Fibroblast of the aortic adventitia (primary cell): ENCODE results near the gene TMEM181. TPM values are rescaled to one million over a fixed set of nuclear protein-coding genes. Genes with fewer than 3 reads are reported as not detected.
A peak's percentile ranks its signal among the peaks of the same experiment; 100 is the strongest.
"Not testable (repeated sequence)": the region's sequence is repeated elsewhere in the genome, so short reads cannot be mapped to it uniquely, and the experiment has no call there.

ENCODE experiments used
- DNase-seq: peaks from one replicate; pipeline ENCODE4 v3.0.0-alpha.2; 2010; ENCODE audit warnings: low read depth
- H3K4me3 ChIP-seq: 2 replicates; pipeline ENCODE4 v1.5.1; 2011; ENCODE audit warnings: low read depth, mild to moderate bottlenecking, control low read depth, low read length, moderate library complexity
- CTCF ChIP-seq: IDR thresholded peaks from 2 replicates; pipeline ENCODE4 v1.5.1; 2011; ENCODE audit warnings: mild to moderate bottlenecking, low read length, control low read depth, inconsistent platforms; ENCODE audit not compliant: insufficient read depth
- total RNA-seq: library from RNA; depleted of rRNA; stranded (reverse); fragments of >200 nt; gene quantifications from 2 replicates; pipeline ENCODE4 v1.2.3, GENCODE V29; 2012; ENCODE audit warnings: low replicate concordance

Gene TMEM181
- total RNA-seq, 1 donor, result 36.2 TPM

- DNase-seq, result no peak
- H3K4me3 ChIP-seq, result no peak overlapping the region
- TF ChIP-seq CTCF, result no peak
Measured at GRCh38 chr6:158646023-158646910, 86.4 kb downstream of the TMEM181 start.

GRCh38 chr6:158647501-158647900 lies 87.6 kb downstream of the TMEM181 start:
- no peak overlapping the region for H3K4me3 ChIP-seq
- DNase-seq, result no peak
- no peak for TF ChIP-seq CTCF

DNA sequence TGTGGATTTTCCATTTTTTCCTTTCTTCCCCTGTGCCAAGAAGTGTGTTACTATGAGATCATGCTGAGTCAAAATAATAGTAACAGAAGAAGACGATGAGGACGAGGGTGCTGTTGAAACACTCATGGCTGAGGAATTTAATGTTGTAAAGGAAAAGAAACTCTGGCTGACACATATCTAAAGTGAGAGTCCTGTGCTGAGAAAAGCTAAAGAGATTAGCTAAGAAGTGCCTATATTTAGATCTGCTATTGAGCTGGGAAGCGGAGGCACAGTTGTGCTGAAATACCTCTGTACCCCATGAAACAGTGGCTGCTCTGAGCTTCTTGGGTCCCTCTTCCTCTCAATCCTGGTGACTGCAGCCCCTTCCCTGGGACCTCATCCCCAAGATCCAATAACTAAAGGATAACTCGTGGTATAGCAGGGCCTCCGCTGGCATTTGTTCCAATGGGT lies 88.8 kb downstream of the TMEM181 start:
- no peak overlapping the region for H3K4me3 ChIP-seq

DNA sequence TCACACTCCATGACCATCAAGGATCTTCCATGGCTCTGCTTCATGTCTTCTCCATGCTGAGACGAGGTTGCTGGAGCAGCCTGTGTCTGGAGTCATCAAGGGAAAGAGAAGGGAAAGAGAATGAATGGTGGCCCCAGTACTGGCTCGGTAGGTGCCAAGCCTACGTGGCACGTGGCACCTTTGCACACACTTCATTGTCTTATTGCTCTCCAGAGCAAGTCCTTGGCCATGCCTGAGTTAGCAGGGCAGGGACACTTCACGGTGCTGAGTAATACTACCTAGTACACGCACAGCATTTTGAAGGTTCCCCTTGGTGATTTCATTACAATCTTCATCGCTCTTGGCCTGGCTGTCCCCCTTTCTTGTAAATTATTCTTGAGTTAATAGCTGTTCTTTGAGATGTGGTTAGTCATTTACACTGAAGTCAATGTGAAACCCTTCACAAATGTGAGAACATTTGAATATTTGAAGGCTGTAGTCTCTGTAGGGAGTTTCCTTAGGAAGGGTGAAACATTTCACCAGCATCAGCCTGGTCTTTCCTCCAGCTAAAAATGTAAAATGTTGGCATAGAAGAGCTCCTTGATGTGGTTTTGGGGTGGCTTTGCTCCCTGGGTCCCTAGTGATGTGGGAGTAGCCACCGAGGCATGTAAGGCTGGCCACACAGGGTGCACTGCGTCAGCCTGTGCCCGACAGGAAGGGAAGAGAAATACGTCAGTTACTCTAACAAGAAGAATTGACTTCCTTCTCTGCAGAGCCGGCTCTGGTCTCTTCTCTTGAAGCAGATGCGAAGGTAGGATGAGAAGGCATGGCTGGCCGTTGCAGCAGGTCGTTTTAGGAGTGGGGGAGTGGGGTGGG lies 89.6 kb downstream of the TMEM181 start, which contains the start of gene SYTL3:
TSS of gene SYTL3 (plus strand) at position 766 of the 855 bp plus-strand sequence. CDS start 13,215 bp downstream, outside the sequence.
- TF ChIP-seq CTCF, result no peak
- H3K4me3 ChIP-seq, result no peak within 1 kb of the TSS

More for the DNA sequence above, 88.8 kb downstream of the TMEM181 start:
- TF ChIP-seq CTCF, result no peak
- DNase-seq, result peak; percentile 94

GRCh38 chr6:158651981-158652737 lies 92.3 kb downstream of the TMEM181 start:
- H3K4me3 ChIP-seq, DNase-seq: not testable (repeated sequence)

More for the DNA sequence above, 89.6 kb downstream of the TMEM181 start, which contains the start of gene SYTL3:
- peak; percentile 65 for DNase-seq

DNA sequence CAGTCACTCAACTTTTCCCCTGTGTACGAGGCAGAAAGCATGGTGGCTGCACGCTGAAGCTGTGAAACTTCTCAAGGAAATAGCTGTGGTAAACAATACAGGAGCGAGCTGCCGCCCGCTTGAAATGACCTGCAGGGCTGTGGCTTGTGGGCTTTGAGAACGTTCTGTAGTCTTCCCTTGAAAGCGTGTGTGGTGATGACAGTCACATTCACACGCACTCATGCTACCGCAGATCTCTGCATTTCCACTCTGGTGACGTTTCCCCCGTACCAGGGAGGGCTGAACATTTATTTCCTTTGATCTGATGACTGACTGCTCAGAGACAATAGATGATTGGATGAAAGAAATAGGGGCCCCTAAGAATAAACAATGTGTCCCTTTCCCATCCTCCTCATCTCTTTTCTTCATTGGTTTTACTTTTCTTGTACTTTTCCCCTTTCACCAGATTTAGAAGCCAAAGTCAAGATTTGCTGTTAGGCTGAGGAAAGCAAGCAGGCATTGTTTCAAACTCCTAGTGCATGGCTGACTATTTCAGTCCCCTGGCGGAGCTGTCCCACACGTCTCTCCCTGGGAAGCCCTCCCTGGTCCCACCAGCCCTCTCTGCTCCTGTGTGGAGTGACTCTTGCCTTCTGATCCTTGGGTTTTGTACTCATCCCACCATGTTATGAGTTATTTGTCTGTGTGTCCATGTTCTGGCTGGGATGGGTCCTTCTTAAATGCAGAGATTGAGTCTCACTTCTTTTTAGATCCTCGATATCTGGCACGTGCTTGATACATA lies 93.9 kb downstream of the TMEM181 start:
- no peak for DNase-seq
- no peak for TF ChIP-seq CTCF
- H3K4me3 ChIP-seq, result no peak overlapping the region
